T-helper 2 cell treated with Interferon-gamma antibody and Interleukin-4, amounts not matched to agents 5 μg/mL and 100 μg/mL, for 36 hours (primary cell): ENCODE measurements around the gene ADCK2.
A peak's percentile ranks its signal among the peaks of the same experiment; 100 is the strongest.
"Not testable (repeated sequence)": the region's sequence is repeated elsewhere in the genome, so short reads cannot be mapped to it uniquely, and the experiment has no call there.

Source experiments
- DNase-seq: peaks from one replicate; pipeline ENCODE4 v3.0.0; 2021; ENCODE audit warnings: low spot score
- H3K27ac Mint-ChIP-seq: one replicate; pipeline ENCODE4 v1.8.0; 2021; ENCODE audit warnings: mild to moderate bottlenecking, mixed read lengths
- H3K27me3 Mint-ChIP-seq: one replicate; pipeline ENCODE4 v1.8.0; 2021; ENCODE audit warnings: low read depth, mixed read lengths
- H3K36me3 Mint-ChIP-seq: one replicate; pipeline ENCODE4 v1.8.0; 2021; ENCODE audit warnings: low read depth, mixed read lengths
- H3K4me1 Mint-ChIP-seq: one replicate; pipeline ENCODE4 v1.8.0; 2021; ENCODE audit warnings: low read depth, mixed read lengths
- H3K4me3 Mint-ChIP-seq: one replicate; pipeline ENCODE4 v1.8.0; 2022; ENCODE audit warnings: mild to moderate bottlenecking, moderate library complexity, mixed read lengths
- H3K9me3 Mint-ChIP-seq: one replicate; pipeline ENCODE4 v1.8.0; 2021; ENCODE audit warnings: mixed read lengths

The ADCK2 gene

DNA sequence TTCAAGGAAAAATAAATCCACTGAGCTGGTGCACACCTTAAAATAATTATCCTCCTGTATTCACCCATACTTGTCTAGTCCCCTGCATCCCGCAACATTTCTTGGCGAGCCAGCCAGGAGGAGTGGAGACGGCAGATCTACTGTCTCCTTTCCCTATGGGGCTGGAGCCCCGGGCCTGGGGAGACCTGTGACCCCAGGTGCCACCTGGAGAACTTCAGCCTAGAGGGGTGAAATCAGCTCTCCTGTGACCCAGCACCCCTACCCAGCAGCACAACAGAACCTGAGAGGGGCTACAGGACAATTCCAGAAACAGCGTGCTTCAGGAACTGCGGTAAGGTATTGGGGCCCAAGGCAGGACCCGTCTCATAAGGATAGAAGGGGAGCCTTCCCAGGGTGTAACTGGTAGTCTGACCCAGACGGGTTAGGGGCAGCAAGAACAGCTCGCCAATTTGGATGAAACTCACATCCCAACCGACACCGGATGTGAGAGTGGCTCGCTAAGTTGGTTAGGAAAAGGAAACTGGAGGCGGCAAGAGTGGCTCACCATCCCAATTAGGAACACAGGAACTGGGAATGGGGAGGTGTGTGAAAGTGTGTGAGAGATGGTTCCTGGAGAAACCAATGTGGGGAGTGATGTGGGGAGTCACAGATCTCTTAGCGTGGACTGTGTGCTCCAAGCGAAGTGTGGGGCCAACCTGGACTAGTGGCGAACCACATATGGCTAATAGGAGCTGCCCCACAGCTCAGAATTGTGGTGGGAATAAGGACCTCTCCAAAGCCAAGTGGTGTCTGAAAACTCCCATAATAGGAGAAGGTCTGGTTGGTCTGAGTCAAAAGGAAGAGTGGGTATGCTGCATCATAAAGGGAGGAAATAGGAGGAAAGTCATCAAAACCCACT is 17.0 kb upstream of the ADCK2 start:
- no peaks in the 10 kb centered on the region for H3K9me3 Mint-ChIP-seq
- DNase-seq, result no peak
- peak overlapping the region; percentile 85 for H3K4me3 Mint-ChIP-seq
- no peaks in the 10 kb centered on the region for H3K36me3 Mint-ChIP-seq
- peaks cover 17% of the 10 kb centered on the region for H3K4me1 Mint-ChIP-seq
- H3K27ac Mint-ChIP-seq, result no peak overlapping the region
- peaks cover 21% of the 10 kb centered on the region for H3K27me3 Mint-ChIP-seq

DNA sequence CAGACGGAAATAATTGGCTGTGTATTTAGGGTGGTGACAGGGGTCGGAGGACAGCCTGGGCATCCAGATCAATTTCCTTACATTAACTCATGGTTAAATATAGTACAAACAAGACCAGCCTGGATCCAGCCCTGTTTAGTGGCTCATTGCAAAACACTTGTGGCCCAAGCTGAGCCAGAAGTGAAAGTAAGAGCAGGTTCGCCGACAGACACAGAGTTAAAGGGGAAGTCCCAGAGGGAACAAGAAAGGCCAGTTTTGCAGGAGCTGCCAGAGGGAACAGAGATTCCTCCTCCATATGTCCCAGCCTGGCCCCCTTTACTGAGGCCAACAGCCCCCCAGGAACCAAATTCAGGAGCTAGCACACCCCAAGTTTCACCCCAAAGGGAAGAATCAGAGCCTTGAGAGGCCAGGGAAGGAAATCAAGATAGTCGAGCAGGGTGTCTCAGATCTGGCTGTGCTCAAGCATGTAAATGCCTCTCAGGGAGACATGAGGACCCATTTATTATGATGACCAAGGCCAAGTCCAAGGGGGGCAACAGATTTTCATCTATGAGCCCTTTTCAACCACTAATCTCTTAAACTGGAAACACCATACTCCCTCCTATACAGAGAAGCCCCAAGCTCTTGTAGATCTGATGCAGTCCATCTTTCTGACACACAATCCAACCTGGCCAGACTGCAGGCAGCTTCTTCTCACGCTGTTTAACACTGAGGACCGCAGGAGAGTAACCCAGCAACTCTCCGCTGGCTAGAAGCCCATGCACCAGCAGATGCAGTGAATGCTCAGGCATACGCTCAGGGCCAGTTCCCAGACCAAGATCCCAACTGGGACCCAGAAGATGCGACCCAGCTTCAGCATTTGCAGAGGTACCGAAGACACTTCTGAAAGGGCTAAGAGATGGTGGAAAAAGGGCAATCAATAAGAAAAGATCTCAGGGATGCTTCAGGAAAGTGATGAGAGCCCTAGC is 15.9 kb upstream of the ADCK2 start:
- Mint-ChIP-seq H3K27ac (peak overlapping the region; percentile 67), H3K9me3 (no peaks in the 10 kb centered on the region), H3K4me1 (peaks cover 17% of the 10 kb centered on the region), H3K27me3 (peaks cover 18% of the 10 kb centered on the region), H3K4me3 (peak overlapping the region; percentile 85), H3K36me3 (no peaks in the 10 kb centered on the region)
- DNase-seq, result peak; percentile 31

DNA sequence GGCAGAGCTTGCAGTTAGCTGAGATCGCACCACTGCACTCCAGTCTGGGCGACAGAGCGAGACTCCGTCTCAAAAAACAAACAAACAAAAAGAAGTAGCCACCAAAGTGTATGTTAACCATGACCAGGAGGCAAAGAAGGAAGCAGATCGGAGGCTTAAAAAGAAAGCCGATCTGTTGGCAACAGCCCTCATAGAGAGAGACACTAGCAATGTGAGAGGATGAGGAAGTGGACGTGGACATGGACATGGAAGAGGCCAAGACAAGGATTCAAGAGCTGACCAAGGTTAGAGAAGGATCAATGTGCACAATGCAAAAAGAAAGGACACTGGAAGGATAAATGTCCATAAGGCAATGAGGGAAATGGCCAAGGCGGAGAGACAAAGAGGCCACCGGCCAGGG is 14.9 kb upstream of the ADCK2 start:
- H3K4me1 Mint-ChIP-seq, result peaks cover 17% of the 10 kb centered on the region
- no peak overlapping the region for H3K27ac Mint-ChIP-seq
- no peaks in the 10 kb centered on the region for H3K36me3 Mint-ChIP-seq
- H3K9me3 Mint-ChIP-seq, result no peaks in the 10 kb centered on the region
- H3K4me3 Mint-ChIP-seq, result no peak overlapping the region
- H3K27me3 Mint-ChIP-seq, result peaks cover 16% of the 10 kb centered on the region
- DNase-seq, result no peak

DNA sequence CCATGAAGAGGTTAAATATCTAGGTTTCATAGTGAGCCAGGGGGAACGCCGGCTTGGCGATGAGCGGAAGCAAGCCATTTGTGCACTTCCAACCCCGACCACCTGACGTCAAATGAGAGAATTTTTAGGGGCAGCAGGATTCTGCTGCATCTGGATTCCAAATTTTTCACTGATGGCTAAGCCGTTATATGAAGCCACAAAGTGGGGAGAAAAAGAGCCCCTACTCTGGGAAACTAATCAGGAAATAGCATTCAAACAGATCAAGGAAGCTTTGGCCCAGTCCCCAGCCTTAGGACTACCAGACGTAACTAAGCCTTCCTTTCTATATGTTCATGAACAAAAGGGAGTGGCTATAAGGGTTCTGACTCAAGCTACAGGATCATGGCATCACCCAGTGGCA is 12.9 kb upstream of the ADCK2 start:
- no peaks in the 10 kb centered on the region for H3K9me3 Mint-ChIP-seq
- H3K27ac Mint-ChIP-seq, result no peak overlapping the region
- no peak overlapping the region for H3K4me3 Mint-ChIP-seq
- H3K4me1 Mint-ChIP-seq, result peaks cover 16% of the 10 kb centered on the region
- no peaks in the 10 kb centered on the region for H3K36me3 Mint-ChIP-seq
- no peak for DNase-seq
- H3K27me3 Mint-ChIP-seq, result peaks cover 23% of the 10 kb centered on the region

DNA sequence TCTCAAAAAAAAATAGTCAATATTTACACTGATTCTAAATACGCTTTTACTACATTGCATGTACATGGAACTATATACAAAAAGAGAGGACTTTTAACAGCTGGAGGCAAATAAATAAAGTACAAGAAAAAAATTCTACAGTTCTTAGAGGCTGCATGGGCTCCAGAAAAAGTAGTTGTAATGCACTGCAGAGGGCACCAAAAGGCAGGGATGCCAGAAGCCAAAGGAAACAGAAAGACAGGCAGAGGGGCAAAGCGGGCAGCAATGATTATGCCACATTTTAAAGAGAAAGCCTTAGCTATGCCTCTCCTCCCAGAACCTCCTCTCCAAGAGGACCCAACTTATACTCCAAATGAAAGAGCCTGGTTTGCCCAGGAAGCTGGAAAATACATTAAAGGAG is 11.6 kb upstream of the ADCK2 start:
- H3K4me1 Mint-ChIP-seq, result peaks cover 10% of the 10 kb centered on the region
- H3K27me3 Mint-ChIP-seq, result peaks cover 33% of the 10 kb centered on the region
- no peak for DNase-seq
- no peak overlapping the region for H3K27ac Mint-ChIP-seq
- no peaks in the 10 kb centered on the region for H3K36me3 Mint-ChIP-seq
- H3K9me3 Mint-ChIP-seq, result no peaks in the 10 kb centered on the region
- no peak overlapping the region for H3K4me3 Mint-ChIP-seq

DNA sequence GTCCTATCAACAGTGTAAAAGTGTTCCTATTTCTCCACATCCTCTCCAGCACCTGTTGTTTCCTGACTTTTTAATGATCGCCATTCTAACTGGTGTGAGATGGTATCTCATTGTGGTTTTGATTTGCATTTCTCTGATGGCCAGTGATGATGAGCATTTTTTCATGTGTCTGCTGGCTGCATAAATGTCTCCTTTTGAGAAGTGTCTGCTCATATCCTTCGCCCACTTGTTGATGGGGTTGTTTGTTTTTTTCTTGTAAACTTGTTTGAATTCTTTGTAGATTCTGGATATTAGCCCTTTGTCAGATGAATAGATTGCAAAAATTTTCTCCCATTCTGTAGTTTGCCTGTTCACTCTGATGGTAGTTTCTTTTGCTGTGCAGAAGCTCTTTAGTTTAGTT is 9.8 kb upstream of the ADCK2 start:
- H3K36me3 Mint-ChIP-seq, H3K9me3 Mint-ChIP-seq, H3K4me3 Mint-ChIP-seq, H3K27ac Mint-ChIP-seq, H3K4me1 Mint-ChIP-seq, DNase-seq: not testable (repeated sequence)
- H3K27me3 Mint-ChIP-seq, result peaks cover 25% of the 10 kb centered on the region

DNA sequence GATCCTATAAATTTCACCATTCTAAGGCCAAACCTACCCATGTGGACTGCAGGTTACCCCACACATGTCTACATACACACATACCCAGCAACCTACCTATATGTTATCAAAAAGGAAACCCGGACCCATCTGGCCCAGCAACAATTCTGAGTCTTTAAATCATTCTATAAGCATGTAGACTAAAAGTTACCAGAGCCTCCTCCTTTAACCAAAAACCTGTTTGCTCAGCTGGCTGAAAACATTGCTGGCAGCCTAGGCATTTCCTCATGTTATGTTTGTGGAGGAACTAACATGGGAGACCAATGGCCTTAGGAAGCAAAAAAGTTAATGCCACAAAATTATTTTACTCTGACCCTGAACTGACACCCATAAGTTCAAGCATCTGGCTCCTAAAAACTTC is 5.3 kb upstream of the ADCK2 start:
- no peaks in the 10 kb centered on the region for H3K9me3 Mint-ChIP-seq
- H3K36me3 Mint-ChIP-seq, result no peaks in the 10 kb centered on the region
- no peak overlapping the region for H3K4me3 Mint-ChIP-seq
- DNase-seq, result no peak
- H3K27me3 Mint-ChIP-seq, result peaks cover 24% of the 10 kb centered on the region
- H3K27ac Mint-ChIP-seq, result no peak overlapping the region
- H3K4me1 Mint-ChIP-seq, result peaks cover 5% of the 10 kb centered on the region

DNA sequence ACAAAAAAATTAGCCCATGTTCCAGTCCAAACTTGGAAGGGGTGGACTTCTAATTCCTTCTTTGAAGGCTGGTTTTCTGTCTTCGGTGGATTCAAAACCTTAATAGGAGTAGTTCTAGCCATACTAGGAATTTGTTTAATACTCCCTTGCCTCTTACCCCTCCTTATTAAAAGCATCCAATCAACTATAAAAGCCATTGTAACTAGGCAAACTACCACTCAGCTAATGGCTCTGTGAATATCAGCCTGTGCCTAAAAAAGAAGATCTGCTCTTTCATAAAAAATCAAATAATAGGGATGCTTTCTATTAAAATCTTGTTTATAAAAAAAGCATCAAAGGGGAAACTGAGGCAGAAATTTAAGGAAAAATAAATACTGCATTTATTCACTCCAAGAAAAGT is 4.1 kb upstream of the ADCK2 start:
- Mint-ChIP-seq H3K27ac (no peak overlapping the region), H3K9me3 (no peaks in the 10 kb centered on the region), H3K27me3 (peaks cover 20% of the 10 kb centered on the region), H3K4me3 (no peak overlapping the region), H3K4me1 (peaks cover 7% of the 10 kb centered on the region), H3K36me3 (no peaks in the 10 kb centered on the region)
- DNase-seq, result no peak

DNA sequence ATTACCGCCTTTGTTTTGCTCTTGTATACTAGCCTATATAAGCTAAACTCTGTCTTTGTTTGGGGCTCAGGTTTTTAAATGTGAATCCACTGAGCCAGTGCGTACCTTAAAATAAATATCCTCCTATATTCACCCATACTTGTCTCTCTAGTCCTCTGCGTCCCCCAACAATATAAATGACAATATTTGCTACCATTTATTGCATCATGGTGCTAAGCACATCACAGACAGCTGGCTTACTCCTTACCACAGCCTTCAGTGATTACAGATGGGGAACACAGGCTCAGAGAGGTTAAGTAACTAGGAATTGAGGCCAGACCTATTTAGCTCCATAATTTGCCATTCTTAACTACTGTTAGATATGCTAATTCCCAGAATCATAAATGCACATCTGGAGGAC is 3.4 kb upstream of the ADCK2 start:
- H3K9me3 Mint-ChIP-seq, result no peaks in the 10 kb centered on the region
- H3K36me3 Mint-ChIP-seq, result no peaks in the 10 kb centered on the region
- no peak overlapping the region for H3K27ac Mint-ChIP-seq
- no peak overlapping the region for H3K4me3 Mint-ChIP-seq
- H3K4me1 Mint-ChIP-seq, result peaks cover 15% of the 10 kb centered on the region
- no peak for DNase-seq
- H3K27me3 Mint-ChIP-seq, result peaks cover 17% of the 10 kb centered on the region

DNA sequence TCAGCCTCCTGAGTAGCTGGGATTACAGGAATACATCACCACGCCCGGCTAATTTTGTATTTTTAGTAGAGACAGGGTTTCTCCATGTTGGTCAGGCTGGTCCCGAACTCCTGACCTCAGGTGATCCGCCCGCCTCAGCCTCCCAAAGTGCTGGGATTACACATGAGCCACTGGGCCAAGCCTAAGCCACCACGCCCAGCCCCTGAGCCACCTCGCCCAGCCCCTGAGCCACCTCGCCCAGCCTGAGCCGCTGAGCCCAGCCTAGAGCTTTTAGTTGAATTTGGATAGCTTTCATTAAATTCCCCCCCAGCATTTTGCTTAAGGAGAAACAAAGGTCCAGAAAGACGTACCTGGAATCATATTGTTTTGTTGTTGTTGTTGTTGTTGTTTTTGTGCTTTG is 2.9 kb upstream of the ADCK2 start:
- not testable (repeated sequence) for H3K36me3 Mint-ChIP-seq, H3K9me3 Mint-ChIP-seq, DNase-seq, H3K27ac Mint-ChIP-seq, H3K4me3 Mint-ChIP-seq
- Mint-ChIP-seq H3K4me1 (peaks cover 20% of the 10 kb centered on the region), H3K27me3 (peaks cover 15% of the 10 kb centered on the region)

DNA sequence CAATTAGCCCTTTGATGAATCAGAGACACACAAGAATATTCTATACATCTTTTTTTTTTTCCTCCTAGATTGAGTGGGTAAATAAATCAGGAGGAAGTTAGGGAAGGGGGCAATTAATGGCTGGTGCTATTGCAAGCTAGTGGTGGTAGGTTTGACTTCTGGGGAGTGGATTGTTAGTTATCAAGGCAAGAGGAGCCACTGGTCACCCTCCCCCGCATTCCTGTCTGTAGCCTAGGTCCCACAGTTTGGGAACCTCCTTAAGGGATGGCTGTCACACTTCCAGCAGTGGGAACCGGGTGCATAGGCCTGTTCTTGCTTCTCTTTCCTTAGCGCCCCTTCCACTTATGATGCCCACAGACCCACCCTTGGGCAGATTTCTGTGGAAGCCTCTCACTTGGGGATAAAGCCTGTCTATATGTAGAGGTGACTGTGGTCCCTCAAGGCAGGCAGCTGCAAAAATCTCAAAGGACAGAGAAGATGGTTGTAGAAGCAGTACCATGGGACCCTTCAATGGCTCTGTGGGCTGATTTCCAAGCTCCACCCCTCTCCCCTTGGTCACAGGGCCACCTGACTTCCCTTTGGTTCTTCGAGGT is 2.3 kb upstream of the ADCK2 start:
- H3K27ac Mint-ChIP-seq, result no peak overlapping the region
- H3K4me3 Mint-ChIP-seq, result no peak overlapping the region
- H3K36me3 Mint-ChIP-seq, result peaks cover 3% of the 10 kb centered on the region
- no peaks in the 10 kb centered on the region for H3K9me3 Mint-ChIP-seq
- H3K4me1 Mint-ChIP-seq, result peaks cover 24% of the 10 kb centered on the region
- no peak for DNase-seq
- H3K27me3 Mint-ChIP-seq, result peaks cover 10% of the 10 kb centered on the region

DNA sequence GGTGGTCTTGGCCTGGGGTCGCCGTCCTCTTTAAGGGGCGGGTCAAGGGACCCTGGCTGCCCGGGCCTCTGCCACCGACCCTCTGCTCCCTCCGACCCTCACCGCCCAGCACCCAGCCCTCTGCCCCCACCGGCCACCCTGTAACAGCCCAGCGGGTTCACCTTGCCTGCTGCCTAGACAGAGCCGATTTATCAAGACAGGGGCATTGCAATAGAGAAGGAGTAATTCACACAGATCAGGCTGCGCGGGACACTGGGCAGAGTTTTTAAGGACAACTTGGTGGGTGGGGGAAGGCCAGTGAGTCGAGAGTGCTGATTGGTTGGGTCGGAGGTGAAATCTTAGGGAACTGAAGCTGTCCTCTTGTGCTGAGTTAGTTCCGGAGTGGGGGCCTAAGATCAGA is 779 bp upstream of the ADCK2 start:
- Mint-ChIP-seq H3K4me3 (peak overlapping the region; percentile 77), H3K27me3 (peaks cover 5% of the 10 kb centered on the region), H3K36me3 (peaks cover 9% of the 10 kb centered on the region), H3K9me3 (no peaks in the 10 kb centered on the region), H3K4me1 (peaks cover 29% of the 10 kb centered on the region), H3K27ac (peak overlapping the region; percentile 69)
- no peak for DNase-seq

DNA sequence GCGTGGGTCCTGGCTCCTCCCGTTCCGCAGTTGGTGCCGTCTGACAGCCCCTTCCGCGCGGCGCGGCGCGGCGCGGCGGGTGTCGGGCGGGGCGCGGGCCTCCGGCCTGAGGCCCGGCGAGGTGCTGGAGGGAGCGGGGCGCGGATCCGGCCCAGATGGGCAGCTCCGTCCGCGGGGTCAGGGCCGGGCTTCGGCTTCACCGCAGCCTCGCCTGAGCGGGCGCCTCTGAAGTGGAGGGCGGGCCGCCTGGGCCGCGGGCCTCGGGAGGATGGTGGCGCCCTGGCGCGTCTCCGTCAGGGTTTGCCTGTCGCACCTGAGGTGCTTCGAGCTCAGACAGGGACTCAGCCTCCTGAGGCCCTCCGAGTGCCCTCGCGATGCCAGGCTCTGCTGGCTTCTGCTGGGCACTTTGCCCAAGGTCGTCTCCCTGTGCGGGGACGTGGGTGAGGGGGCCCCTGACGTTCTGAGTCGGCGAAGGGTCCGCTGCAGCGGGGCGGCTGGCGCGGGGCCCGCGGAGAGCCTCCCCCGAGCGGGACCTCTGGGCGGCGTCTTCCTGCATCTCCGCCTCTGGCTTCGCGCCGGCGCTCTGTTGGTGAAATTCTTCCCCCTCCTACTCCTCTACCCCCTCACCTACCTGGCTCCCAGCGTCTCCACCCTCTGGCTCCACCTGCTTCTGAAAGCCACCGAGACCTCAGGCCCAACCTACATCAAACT is 473 bp downstream of the ADCK2 start:
- Mint-ChIP-seq H3K27ac (peak overlapping the region; percentile 91), H3K4me1 (peaks cover 31% of the 10 kb centered on the region), H3K36me3 (peaks cover 18% of the 10 kb centered on the region), H3K9me3 (no peaks in the 10 kb centered on the region), H3K27me3 (peaks cover 5% of the 10 kb centered on the region), H3K4me3 (peak overlapping the region; percentile 88)
- DNase-seq, result no peak
